ENCODE data around the gene ING4. TPM values are rescaled to one million over a fixed set of nuclear protein-coding genes. Genes with fewer than 3 reads are reported as not detected.

ING4 gene
- total RNA-seq, 4 donors from 2014 or later: 43.2 to 63.8 (median 54.3) TPM

DNA sequence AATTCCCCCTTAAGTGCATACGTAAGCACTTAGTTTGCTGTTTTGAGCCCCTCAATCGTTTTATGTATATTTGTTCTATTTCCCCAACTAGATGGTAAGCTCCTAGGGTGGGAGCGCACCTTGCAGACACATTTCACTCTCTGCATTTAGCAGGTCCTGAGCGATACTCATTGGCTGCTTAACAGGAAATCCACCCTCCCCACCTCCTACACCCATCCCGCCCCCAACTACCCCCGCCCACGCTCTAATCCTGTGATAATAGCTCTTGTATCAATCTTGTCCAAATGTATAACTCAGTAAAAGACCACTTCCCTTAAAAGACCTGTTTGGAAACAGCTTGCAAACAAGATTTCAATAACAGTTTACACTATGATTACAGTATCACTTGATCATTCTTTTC lies 35.3 kb downstream of the ING4 start:
- 33 to 50% methylated on average over 5 to 7 of the region's 7 CpGs for WGBS, 2 donors (ENCODE audit: low coverage in 1 of 2)
- no peak for TF ChIP-seq EP300 (IDR thresholded peaks at IDR 0.05)
- no peak for TF ChIP-seq POLR2AphosphoS5 (IDR thresholded peaks at IDR 0.05)
- no peak for TF ChIP-seq POLR2A (IDR thresholded peaks at IDR 0.05)
- TF ChIP-seq, protein P1, sequence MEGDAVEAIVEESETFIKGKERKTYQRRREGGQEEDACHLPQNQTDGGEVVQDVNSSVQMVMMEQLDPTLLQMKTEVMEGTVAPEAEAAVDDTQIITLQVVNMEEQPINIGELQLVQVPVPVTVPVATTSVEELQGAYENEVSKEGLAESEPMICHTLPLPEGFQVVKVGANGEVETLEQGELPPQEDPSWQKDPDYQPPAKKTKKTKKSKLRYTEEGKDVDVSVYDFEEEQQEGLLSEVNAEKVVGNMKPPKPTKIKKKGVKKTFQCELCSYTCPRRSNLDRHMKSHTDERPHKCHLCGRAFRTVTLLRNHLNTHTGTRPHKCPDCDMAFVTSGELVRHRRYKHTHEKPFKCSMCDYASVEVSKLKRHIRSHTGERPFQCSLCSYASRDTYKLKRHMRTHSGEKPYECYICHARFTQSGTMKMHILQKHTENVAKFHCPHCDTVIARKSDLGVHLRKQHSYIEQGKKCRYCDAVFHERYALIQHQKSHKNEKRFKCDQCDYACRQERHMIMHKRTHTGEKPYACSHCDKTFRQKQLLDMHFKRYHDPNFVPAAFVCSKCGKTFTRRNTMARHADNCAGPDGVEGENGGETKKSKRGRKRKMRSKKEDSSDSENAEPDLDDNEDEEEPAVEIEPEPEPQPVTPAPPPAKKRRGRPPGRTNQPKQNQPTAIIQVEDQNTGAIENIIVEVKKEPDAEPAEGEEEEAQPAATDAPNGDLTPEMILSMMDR (IDR thresholded peaks at IDR 0.05): no peak

DNA sequence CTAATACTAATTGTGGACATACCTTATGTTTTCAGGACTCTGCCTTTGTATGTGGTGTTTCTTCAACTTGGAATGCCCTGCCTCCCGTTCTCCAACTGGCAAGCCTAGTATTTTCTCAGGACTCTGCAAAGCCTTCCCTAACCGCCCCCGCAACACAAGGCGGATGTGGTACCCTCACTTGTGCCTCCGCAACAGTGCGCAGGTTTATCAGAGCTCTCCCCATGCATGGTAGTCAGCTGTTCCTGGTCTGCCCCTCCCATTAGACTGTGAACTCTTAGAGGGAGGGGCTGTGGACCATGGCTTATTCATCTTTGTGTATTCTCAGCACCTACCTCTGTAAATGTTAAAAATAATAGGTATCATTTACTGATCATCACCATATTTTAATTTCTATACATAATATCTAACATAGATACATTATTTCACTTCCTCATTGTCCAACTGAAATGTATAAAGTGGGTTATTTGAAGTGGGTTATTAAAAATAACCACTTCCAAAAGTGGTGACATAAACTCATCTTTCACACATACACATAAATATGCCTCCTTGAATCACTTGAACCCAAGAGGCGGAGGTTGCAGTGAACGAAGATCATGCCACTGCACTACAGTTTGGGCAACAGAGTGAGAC lies 36.1 kb downstream of the ING4 start:
- WGBS, 2 donors (ENCODE audit: low coverage in 1 of 2): 76 to 82% methylated on average over 3 to 8 of the region's 8 CpGs
- no peaks in the 10 kb centered on the region for H3K36me3 ChIP-seq
- H3K9me3 ChIP-seq: no peaks in the 10 kb centered on the region
- no peak overlapping the region for H3K27ac ChIP-seq
- ATAC-seq: no peak
- peaks cover 12% of the 10 kb centered on the region for H3K27me3 ChIP-seq
- no peak overlapping the region for H3K4me3 ChIP-seq
- H3K4me1 ChIP-seq: no peaks in the 10 kb centered on the region
- TF ChIP-seq POLR2A (IDR thresholded peaks at IDR 0.05): no peak
- no peak for TF ChIP-seq POLR2AphosphoS5 (IDR thresholded peaks at IDR 0.05)
- TF ChIP-seq EP300 (IDR thresholded peaks at IDR 0.05): no peak
- TF ChIP-seq, protein P1 (IDR thresholded peaks at IDR 0.05): no peak

More for the DNA sequence above, 35.3 kb downstream of the ING4 start:
- Histone ChIP-seq H3K27me3 (peaks cover 11% of the 10 kb centered on the region), H3K4me1 (peaks cover 0 to 1% (median 0%) of the 10 kb centered on the region in 3 donors), H3K4me3 (no peak overlapping the region), H3K9me3 (no peaks in the 10 kb centered on the region), H3K36me3 (no peaks in the 10 kb centered on the region), H3K27ac (no peak overlapping the region)
- ATAC-seq: no peak

DNA sequence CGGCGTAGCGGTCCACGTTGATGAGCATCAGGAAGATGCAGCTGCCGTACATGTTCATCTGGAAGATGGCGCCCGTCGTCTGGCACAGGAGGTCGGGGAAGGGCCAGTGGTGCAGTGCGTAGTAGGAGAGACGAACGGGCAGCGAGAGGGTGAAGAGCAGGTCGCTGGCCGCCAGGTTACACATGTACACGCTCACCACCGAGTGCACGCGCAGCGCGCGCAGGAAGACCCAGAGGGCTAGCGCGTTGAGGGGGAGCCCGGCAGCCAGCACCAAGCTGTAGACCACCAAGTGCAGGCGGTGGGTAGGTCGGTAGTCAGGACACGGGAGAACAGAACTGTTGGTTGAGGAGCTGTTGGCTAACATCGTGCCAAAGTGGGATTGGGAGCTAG lies 42.0 kb downstream of the ING4 start:
- Histone ChIP-seq H3K4me3 (peak overlapping the region in 1 of 2 donors; percentile 32), H3K36me3 (no peaks in the 10 kb centered on the region), H3K27ac (no peak overlapping the region), H3K9me3 (no peaks in the 10 kb centered on the region), H3K27me3 (peaks cover 25% of the 10 kb centered on the region), H3K4me1 (peaks cover 0 to 9% (median 3%) of the 10 kb centered on the region in 3 donors)
- no peak for TF ChIP-seq POLR2AphosphoS5 (IDR thresholded peaks at IDR 0.05)
- ATAC-seq: no peak
- WGBS, 2 donors (ENCODE audit: low coverage in 1 of 2): 74 to 82% methylated on average over 12 to 20 of the region's 29 CpGs

DNA sequence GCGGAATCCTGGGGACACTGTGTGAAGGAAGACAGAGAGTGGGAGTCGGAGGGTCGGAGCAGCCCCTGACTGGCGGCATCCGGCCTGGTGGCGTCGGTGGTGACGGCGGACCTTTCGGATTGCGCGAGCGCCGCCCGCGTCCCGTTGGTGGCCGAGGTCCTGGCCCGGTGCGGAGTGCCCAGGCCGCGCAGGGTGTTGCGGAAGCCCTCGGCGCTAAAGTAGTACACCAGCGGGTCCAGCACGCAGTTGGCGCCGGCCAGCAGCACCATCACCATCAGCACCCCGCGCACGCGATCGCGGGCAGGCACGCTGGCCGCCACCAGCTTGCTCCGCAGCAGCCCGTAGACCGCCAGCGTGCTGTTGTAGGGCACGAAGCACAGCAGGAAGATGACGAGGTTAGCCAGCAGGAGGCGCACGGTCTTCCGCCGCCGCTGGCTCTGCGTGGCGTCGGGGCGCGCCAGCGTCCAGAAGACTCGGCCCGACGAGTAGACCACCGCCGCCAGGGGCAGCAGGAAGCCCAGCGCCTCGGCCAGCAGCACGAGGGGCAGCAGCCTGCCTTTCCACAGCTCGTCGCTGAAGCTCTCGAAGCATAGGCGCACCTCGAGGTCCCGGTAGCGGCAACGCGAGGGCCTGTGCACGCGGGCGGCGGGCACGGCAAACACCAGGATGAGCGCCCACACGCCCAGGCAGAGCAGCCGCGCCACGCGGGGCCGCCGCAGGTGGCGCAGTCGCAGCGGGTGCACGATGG lies 42.6 kb downstream of the ING4 start:
- no peak overlapping the region for H3K27ac ChIP-seq
- peaks cover 25% of the 10 kb centered on the region for H3K27me3 ChIP-seq
- no peaks in the 10 kb centered on the region for H3K36me3 ChIP-seq
- peak; percentile 55 for ATAC-seq
- H3K4me3 ChIP-seq: peak overlapping the region in 1 of 2 donors; percentile 32
- no peaks in the 10 kb centered on the region for H3K9me3 ChIP-seq
- H3K4me1 ChIP-seq: peaks cover 0 to 9% (median 3%) of the 10 kb centered on the region in 3 donors
- no peak for TF ChIP-seq EP300 (IDR thresholded peaks at IDR 0.05)
- TF ChIP-seq, protein P1 (IDR thresholded peaks at IDR 0.05): peak in 3 of 4 experiments; percentile 38 to 71 (median 54)
- WGBS, 2 donors (ENCODE audit: low coverage in 1 of 2): 44 to 70% methylated on average over 8 to 16 of the region's 88 CpGs

DNA sequence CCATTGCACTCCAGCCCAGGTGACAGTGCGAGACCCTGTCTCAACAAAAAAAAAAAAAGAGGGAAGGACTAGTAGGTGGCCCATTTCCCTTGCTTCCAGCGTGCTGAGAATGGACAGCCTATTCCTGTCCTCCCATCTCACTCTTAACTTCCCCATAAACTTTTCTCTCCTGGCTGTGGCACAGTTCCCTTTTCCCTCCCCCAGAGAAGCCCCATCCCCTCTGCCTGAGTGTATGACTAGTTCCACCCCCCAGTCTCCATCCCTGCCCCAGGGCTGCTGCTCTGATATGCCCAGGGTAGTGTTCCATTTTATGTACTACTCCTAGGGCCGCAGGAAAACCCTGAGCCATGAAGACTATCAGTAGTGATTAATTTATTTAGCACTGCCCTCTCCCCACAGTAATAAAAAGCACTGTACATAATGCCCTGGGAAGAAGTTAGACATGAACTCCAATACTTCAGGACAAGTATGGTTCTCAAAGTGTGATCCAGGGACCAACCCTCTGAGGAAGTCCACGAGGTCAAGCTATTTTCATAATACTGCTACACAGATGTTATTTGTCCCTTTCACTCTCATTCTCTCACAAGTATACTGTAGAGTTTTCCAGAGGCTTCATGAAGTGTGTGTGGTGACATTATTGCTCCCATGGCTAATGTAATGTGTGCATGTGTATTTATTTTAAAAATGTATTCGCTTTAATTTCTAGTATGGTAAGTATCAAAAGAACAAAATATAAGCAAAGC lies 44.3 kb downstream of the ING4 start:
- Histone ChIP-seq H3K4me3 (no peak overlapping the region), H3K27me3 (peaks cover 25% of the 10 kb centered on the region), H3K4me1 (peaks cover 0 to 20% (median 8%) of the 10 kb centered on the region in 3 donors), H3K27ac (no peak overlapping the region), H3K36me3 (no peaks in the 10 kb centered on the region), H3K9me3 (no peaks in the 10 kb centered on the region)
- 60 to 70% methylated on average over 4 to 5 of the region's 5 CpGs for WGBS, 2 donors (ENCODE audit: low coverage in 1 of 2)
- TF ChIP-seq POLR2A (IDR thresholded peaks at IDR 0.05) (no peak), POLR2AphosphoS5 (IDR thresholded peaks at IDR 0.05) (no peak), EP300 (IDR thresholded peaks at IDR 0.05) (no peak)
- TF ChIP-seq, protein P1 (IDR thresholded peaks at IDR 0.05): no peak
- no peak for ATAC-seq
